Measurements from ENCODE around the gene PRSS38. TPM values are rescaled to one million over a fixed set of nuclear protein-coding genes. Genes with fewer than 3 reads are reported as not detected.
A peak's percentile ranks its signal among the peaks of the same experiment; 100 is the strongest.

The PRSS38 gene
- total and polyA plus RNA-seq, 12 donors, result not detected

DNA sequence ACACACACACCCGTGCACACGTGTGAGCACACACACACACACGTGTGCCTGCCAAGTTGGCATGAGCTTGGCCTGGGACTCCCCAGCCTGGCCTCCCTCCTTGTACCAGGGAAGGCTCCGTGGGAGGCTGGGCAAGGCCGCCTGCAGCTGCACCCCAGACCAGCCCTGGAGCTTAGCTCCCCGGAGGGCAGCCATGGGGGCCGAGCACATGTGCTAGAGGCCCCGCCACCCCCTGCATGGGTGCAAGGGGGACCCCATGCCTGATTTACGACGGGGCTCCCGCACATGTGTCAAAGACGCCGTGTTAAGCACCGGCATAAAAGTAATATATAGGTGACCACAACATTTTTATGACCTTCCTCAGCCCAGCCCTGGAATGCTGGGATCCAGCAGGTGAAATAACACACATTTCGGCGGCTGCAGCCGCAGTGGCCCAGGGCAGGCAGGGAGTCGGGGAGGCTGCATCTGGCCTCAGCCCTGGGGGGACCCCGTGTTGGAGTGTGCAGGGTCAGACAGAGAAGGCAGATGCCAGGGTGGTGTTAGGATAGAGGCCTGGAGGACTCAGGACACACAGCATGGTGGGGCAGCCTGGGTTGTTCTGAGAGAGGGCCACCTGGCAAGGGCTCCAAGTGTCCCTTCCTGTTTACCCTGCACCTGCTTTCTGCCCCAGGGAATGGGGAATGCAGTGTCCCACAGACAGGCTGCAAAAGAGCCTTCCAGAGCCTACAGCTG lies 75.9 kb downstream of the PRSS38 start:
- Histone ChIP-seq H3K27me3 (peaks cover 0 to 13% (median 0%) of the 10 kb centered on the region in 7 donors), H3K4me1 (peaks cover 3 to 27% (median 11%) of the 10 kb centered on the region in 9 donors), H3K9me3 (no peaks in the 10 kb centered on the region), H3K4me3 (no peak overlapping the region), H3K36me3 (no peaks in the 10 kb centered on the region), H3K27ac (no peak overlapping the region)
- no peak for ATAC-seq
- peak in 1 of 2 donors; percentile 2 for DNase-seq
- 90 to 91% methylated on average over 19 of the region's 19 CpGs for WGBS, 2 donors
- intact Hi-C loops (cut with DNase I), result no loop called here
- TF ChIP-seq, protein P1, sequence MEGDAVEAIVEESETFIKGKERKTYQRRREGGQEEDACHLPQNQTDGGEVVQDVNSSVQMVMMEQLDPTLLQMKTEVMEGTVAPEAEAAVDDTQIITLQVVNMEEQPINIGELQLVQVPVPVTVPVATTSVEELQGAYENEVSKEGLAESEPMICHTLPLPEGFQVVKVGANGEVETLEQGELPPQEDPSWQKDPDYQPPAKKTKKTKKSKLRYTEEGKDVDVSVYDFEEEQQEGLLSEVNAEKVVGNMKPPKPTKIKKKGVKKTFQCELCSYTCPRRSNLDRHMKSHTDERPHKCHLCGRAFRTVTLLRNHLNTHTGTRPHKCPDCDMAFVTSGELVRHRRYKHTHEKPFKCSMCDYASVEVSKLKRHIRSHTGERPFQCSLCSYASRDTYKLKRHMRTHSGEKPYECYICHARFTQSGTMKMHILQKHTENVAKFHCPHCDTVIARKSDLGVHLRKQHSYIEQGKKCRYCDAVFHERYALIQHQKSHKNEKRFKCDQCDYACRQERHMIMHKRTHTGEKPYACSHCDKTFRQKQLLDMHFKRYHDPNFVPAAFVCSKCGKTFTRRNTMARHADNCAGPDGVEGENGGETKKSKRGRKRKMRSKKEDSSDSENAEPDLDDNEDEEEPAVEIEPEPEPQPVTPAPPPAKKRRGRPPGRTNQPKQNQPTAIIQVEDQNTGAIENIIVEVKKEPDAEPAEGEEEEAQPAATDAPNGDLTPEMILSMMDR (IDR thresholded peaks at IDR 0.05), result no peak

DNA sequence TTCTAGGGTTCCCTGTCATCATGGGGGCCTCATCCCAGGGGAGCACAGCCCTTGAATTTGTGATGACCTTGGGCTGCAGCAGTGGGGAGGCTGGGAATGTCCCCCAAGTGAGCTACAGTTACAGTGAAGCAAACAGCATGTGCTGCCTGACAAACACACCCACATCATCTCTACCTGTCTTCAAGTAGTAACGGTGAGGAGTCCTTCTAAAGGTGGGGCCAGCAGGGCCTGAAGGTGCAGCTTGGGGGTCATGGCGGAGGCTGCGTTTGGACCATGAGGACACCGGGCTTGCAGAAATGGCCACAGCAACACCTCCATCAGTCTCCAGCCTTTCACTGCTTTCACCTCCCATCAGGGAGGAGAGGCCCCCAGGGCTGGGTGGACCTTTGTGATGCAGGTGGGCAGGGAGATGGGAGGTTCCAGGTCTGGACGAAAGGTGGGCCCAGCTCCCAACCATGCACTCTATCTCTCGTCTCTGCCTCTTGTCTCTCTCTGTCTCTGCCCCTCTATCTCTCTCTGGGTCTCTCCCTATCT lies 76.5 kb downstream of the PRSS38 start:
- Histone ChIP-seq H3K4me3 (no peak overlapping the region), H3K9me3 (no peaks in the 10 kb centered on the region), H3K36me3 (no peaks in the 10 kb centered on the region), H3K27me3 (peaks cover 0 to 8% (median 0%) of the 10 kb centered on the region in 7 donors), H3K27ac (no peak overlapping the region), H3K4me1 (peaks cover 0 to 21% (median 5%) of the 10 kb centered on the region in 9 donors)
- intact Hi-C loops (cut with DNase I), result no loop called here
- DNase-seq, result peak in 1 of 2 donors; percentile 2
- ATAC-seq, result no peak
- 86 to 97% methylated on average over 6 of the region's 6 CpGs for WGBS, 2 donors
- TF ChIP-seq, protein P1 (IDR thresholded peaks at IDR 0.05), result no peak

DNA sequence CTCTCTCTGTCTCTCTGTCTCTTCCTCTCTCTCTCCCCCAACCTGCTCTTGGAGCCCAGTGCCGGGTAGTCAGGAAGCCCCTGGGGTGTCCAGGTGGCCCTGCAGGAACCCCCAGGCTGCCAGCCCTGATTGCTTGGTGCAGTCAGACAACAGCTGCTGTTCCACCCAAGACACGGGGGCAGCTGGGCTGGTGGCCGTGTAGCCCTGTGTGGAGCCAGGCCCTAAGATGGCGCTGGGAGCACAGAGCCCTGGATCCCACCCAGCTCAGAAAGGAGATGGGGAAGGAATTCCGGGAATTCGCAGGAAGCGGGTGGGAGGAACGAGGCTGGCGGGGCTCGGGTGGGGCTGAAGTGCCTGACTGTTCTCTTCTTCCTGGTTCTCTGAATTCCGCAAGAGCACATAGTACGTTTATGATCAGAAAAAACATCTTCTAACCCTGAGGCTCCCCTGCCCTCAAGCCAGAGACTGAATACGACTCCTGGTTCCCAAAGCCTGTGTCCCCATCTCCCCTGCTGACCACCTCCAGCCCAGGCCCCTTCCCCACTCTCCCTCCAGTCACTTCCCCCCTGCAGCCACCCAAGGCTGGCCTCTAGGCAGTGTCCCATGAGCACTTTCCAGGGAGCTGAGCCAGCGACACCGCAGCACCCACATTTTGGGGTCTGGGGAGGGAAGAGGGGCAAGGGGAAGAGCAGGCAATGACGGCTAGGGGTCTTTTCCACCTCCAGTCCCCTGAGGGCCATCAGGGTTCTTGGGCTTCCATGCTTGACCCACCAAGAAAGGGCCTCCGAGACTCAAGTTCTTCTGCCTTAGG lies 77.2 kb downstream of the PRSS38 start:
- TF ChIP-seq, protein P1 (IDR thresholded peaks at IDR 0.05), result no peak
- H3K4me3 ChIP-seq, result no peak overlapping the region
- H3K4me1 ChIP-seq, result peaks cover 0 to 15% (median 0%) of the 10 kb centered on the region in 9 donors
- H3K27ac ChIP-seq, result no peak overlapping the region
- peaks cover 0 to 1% (median 0%) of the 10 kb centered on the region in 7 donors for H3K27me3 ChIP-seq
- no peaks in the 10 kb centered on the region for H3K36me3 ChIP-seq
- 63 to 65% methylated on average over 17 of the region's 17 CpGs for WGBS, 2 donors
- intact Hi-C loops (cut with DNase I), result no loop called here
- no peaks in the 10 kb centered on the region for H3K9me3 ChIP-seq
- DNase-seq (peak in 1 of 2 donors; percentile 13), ATAC-seq (no peak)

DNA sequence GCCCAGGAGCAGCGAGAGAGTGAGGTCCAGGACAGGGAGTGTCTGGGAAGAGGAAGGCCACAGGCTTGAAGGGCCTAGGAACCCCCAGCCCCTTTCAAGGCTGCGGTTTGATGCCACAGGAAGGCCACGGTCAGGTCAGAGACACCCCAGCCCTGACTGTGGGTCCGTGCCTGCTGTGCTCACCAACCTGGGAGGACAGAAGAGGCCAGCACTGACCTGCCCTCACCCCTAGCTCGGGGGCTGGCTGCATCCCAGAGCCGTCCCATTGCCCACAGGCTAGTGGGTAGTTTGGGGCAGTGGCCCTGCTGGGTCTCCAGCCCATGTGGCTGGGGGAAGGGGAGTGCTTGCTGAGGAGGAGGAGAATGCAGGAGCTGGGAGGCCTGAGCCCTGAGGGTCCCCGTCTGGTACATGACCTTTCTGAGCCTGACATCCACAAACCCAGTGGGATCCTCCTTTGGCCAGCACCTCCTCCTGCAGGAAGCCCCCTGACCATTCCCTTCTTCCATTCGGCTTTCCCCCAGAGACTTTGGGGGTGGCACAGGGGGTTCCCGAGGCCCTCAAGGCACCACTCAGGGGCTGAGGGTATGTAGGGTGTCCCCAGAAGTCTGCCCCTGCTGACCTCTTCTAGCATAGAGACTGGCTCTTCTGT lies 77.9 kb downstream of the PRSS38 start:
- H3K36me3 ChIP-seq, result no peaks in the 10 kb centered on the region
- no peak for ATAC-seq
- peak in 1 of 2 donors; percentile 2 for DNase-seq
- H3K9me3 ChIP-seq, result no peaks in the 10 kb centered on the region
- no peak overlapping the region for H3K27ac ChIP-seq
- no peak overlapping the region for H3K4me3 ChIP-seq
- no peaks in the 10 kb centered on the region for H3K27me3 ChIP-seq
- WGBS, 2 donors, result 92 to 97% methylated on average over 9 of the region's 9 CpGs
- intact Hi-C loops (cut with DNase I), result no loop called here
- peaks cover 0 to 15% (median 0%) of the 10 kb centered on the region in 9 donors for H3K4me1 ChIP-seq
- TF ChIP-seq, protein P1 (IDR thresholded peaks at IDR 0.05), result no peak

Measured in heart right ventricle (tissue), 16 donors.